B cell (primary cell): ENCODE data around the gene RASGRF2. TPM values are rescaled to one million over a fixed set of nuclear protein-coding genes. Genes with fewer than 3 reads are reported as not detected.

Source experiments
- ATAC-seq: fragments of 200-7000 bp; cut with Tn5 transposase; one replicate; pipeline ENCODE4 v1.10.0; 2021; ENCODE audit warnings: low read depth, mild to moderate bottlenecking, moderate number of reproducible peaks, moderate library complexity
- CTCF ChIA-PET: fragments of 350-600 bp; sonication (Branson Sonifier 250); formaldehyde crosslinking; loops from one replicate; lab custom pipeline; 2021; ENCODE audit warnings: antibody characterized with exemption, inconsistent platforms; lab: Charles Lee
- POLR2A ChIA-PET: fragments of 350-600 bp; sonication (Branson Sonifier 250); formaldehyde crosslinking; loops from one replicate; lab custom pipeline; 2021; ENCODE audit warnings: antibody characterized with exemption; lab: Charles Lee
- DNase-seq: peaks from one replicate; pipeline ENCODE4 v3.0.0; 2013
- H2AFZ ChIP-seq: 2 replicates; pipeline ENCODE4 v1.6.1; 2012; ENCODE audit warnings: mild to moderate bottlenecking, low read depth, low read length; ENCODE audit not compliant: insufficient read depth, poor library complexity, severe bottlenecking
- H3K27ac ChIP-seq, 2 donors: 1 replicate in 1 of 2; 2 replicates in 1 of 2; pipeline ENCODE4 v1.5.1; 2012 to 2013; ENCODE audit warnings: low read length in 2 of 2, mild to moderate bottlenecking in 2 of 2, moderate library complexity in 1 of 2
- H3K27me3 ChIP-seq, 4 experiments: fragments of 200-600 bp in 1 of 4; sonication (generic) in 1 of 4; replicated peaks in 1 of 4; 1 replicate in 2 of 4; 2 replicates in 2 of 4; pipeline versions ENCODE4 v1.6.1 to v1.7.0; 2013 to 2016; ENCODE audit warnings: low read length in 3 of 4, mild to moderate bottlenecking in 2 of 4, mixed read lengths in 1 of 4, moderate library complexity in 1 of 4; ENCODE audit not compliant: insufficient read depth in 4 of 4, control insufficient read depth in 3 of 4; ENCODE audit errors: control extremely low read depth in 1 of 4
- H3K36me3 ChIP-seq, 2 experiments: replicated peaks in 1 of 2; 1 replicate in 1 of 2; 2 replicates in 1 of 2; pipeline versions ENCODE4 v1.6.1 to v1.7.1; 2013; ENCODE audit warnings: low read length in 1 of 2; ENCODE audit not compliant: insufficient read depth in 2 of 2, control insufficient read depth in 1 of 2; ENCODE audit errors: control extremely low read depth in 1 of 2, extremely low read depth in 1 of 2
- H3K4me1 ChIP-seq, 2 donors: fragments of 200-600 bp in 1 of 2; sonication (generic) in 1 of 2; 1 replicate in 1 of 2; 2 replicates in 1 of 2; pipeline versions ENCODE4 v1.5.1 to v1.6.1; 2013 to 2017; ENCODE audit warnings: low read length in 2 of 2; ENCODE audit not compliant: control insufficient read depth in 2 of 2, insufficient read depth in 2 of 2
- H3K4me2 ChIP-seq: replicated peaks from 2 replicates; pipeline ENCODE3; 2012; ENCODE audit warnings: mild to moderate bottlenecking, low read depth, low read length; ENCODE audit not compliant: poor library complexity, severe bottlenecking
- H3K4me3 ChIP-seq, 5 experiments: fragments of 200-600 bp in 1 of 5; sonication (generic) in 1 of 5; 1 replicate in 3 of 5; 2 replicates in 2 of 5; pipeline versions ENCODE4 v1.5.1 to v1.7.0; 2011 to 2016; ENCODE audit warnings: low read length in 4 of 5, mild to moderate bottlenecking in 4 of 5, low read depth in 2 of 5, control low read depth in 1 of 5, moderate library complexity in 1 of 5; ENCODE audit not compliant: insufficient read depth in 1 of 5; ENCODE audit errors: control extremely low read depth in 1 of 5, extremely low read depth in 1 of 5
- H3K79me2 ChIP-seq: fragments of 200-600 bp; sonication (generic); one replicate; pipeline ENCODE4 v1.6.0; 2016; ENCODE audit warnings: low read length; ENCODE audit not compliant: control insufficient read depth, insufficient read depth
- H3K9ac ChIP-seq: fragments of 200-600 bp; sonication (generic); 2 replicates; pipeline ENCODE4 v1.6.1; 2017; ENCODE audit warnings: mild to moderate bottlenecking, low read length, moderate library complexity
- H3K9me3 ChIP-seq, 3 donors: one replicate each; pipeline versions ENCODE4 v1.6.1 to v1.7.1; 2013; ENCODE audit warnings: low read length in 2 of 3; ENCODE audit not compliant: control insufficient read depth in 2 of 3, insufficient read depth in 1 of 3; ENCODE audit errors: control extremely low read depth in 1 of 3
- H4K20me1 ChIP-seq: 2 replicates; pipeline ENCODE4 v1.6.0; 2012; ENCODE audit warnings: mild to moderate bottlenecking, low read length; ENCODE audit not compliant: insufficient read depth, control insufficient read depth, poor library complexity, severe bottlenecking
- H3K27ac Mint-ChIP-seq: one replicate; pipeline ENCODE4 v1.8.0; 2021; ENCODE audit warnings: mixed read lengths
- H3K27me3 Mint-ChIP-seq: one replicate; pipeline ENCODE4 v1.8.0; 2021; ENCODE audit warnings: mixed read lengths
- H3K4me1 Mint-ChIP-seq: one replicate; pipeline ENCODE4 v1.8.0; 2021; ENCODE audit warnings: mixed read lengths
- H3K4me3 Mint-ChIP-seq: one replicate; pipeline ENCODE4 v1.8.0; 2021; ENCODE audit warnings: mixed read lengths
- H3K9me3 Mint-ChIP-seq: one replicate; pipeline ENCODE4 v1.8.0; 2022; ENCODE audit warnings: mixed read lengths; ENCODE audit not compliant: insufficient read depth
- EZH2 ChIP-seq: IDR thresholded peaks from 2 replicates; pipeline ENCODE4 v1.6.1; 2012; ENCODE audit warnings: borderline replicate concordance, low read depth, mild to moderate bottlenecking, moderate library complexity, low read length; ENCODE audit not compliant: insufficient read depth, poor library complexity, severe bottlenecking
- WGBS: methylation state at CpG from one replicate; pipeline ENCODE4 v1.1.5; 2013; ENCODE audit warnings: missing lambda C conversion rate; ENCODE audit not compliant: insufficient coverage; 5-methylcytosine and 5-hydroxymethylcytosine counted together
- intact Hi-C: fragments of 100-400 bp; cut with micrococcal nuclease; formaldehyde crosslinking; loops from one replicate; pipeline ENCODE4 v1.10.0; 2022
- polyA plus RNA-seq: library from polyadenylated mRNA; depleted of rRNA; stranded (reverse); fragments of >200 nt; gene quantifications from 2 replicates; pipeline ENCODE4 v1.2.3, GENCODE V29; 2012
- total RNA-seq, 2 donors: library from RNA; stranded (reverse); fragments of 120-200 nt in 1 of 2; gene quantifications; 1 replicate in 1 of 2; 2 replicates in 1 of 2; pipeline versions ENCODE4 v1.2.3 to v1.2.4, GENCODE V29; 2013 to 2022
- TF ChIP-seq, protein P1 (sequence below): fragments of 200-600 bp; IDR thresholded peaks from one replicate; pipeline ENCODE4 v1.8.0; 2022; ENCODE audit warnings: antibody characterized with exemption, mild to moderate bottlenecking

The RASGRF2 gene
- total and polyA plus RNA-seq, 2 donors (not counting 1 experiment from before 2014, with no cell fraction given): 0.04 to 0.37 TPM

DNA sequence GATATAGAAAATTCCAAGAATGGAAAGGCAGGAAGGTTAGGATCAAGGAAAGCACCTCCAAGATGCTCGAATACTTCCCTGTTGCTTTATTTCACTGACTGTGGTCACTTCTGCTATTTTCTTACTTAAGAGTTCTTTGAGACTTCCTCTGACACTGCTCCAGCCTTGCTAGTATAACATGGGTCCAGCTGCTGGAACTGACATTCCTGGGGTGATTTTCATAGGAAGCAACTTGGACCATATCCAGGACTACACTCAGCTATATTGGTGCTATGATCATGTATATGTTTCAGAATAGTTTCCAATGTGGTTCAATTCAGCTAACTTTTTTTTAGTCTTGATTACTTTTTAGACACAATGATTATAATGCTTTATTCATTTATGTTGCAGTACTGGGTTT lies 191.4 kb downstream of the RASGRF2 start:
- Mint-ChIP-seq H3K9me3 (peaks cover 5% of the 10 kb centered on the region), H3K4me3 (no peak overlapping the region), H3K27me3 (peaks cover 18% of the 10 kb centered on the region), H3K4me1 (peaks cover 8% of the 10 kb centered on the region), H3K27ac (no peak overlapping the region)
- Histone ChIP-seq H2AFZ (no peak overlapping the region), H3K79me2 (no peaks in the 10 kb centered on the region), H3K36me3 (no peaks in the 10 kb centered on the region), H3K4me3 (no peak overlapping the region), H3K27me3 (no peaks in the 10 kb centered on the region), H3K9me3 (peaks cover 0 to 3% (median 0%) of the 10 kb centered on the region in 3 donors), H3K4me2 (no peak overlapping the region), H3K27ac (no peak overlapping the region), H3K9ac (no peak overlapping the region), H3K4me1 (no peaks in the 10 kb centered on the region), H4K20me1 (no peaks in the 10 kb centered on the region)
- DNase-seq: no peak
- POLR2A ChIA-PET: no interaction called here
- ATAC-seq: no peak
- intact Hi-C loops: no loop called here
- CTCF ChIA-PET: no interaction called here
- WGBS: no CpG with 5 or more reads among the region's 1 CpG
- TF ChIP-seq EZH2: no peak
- TF ChIP-seq, protein P1, sequence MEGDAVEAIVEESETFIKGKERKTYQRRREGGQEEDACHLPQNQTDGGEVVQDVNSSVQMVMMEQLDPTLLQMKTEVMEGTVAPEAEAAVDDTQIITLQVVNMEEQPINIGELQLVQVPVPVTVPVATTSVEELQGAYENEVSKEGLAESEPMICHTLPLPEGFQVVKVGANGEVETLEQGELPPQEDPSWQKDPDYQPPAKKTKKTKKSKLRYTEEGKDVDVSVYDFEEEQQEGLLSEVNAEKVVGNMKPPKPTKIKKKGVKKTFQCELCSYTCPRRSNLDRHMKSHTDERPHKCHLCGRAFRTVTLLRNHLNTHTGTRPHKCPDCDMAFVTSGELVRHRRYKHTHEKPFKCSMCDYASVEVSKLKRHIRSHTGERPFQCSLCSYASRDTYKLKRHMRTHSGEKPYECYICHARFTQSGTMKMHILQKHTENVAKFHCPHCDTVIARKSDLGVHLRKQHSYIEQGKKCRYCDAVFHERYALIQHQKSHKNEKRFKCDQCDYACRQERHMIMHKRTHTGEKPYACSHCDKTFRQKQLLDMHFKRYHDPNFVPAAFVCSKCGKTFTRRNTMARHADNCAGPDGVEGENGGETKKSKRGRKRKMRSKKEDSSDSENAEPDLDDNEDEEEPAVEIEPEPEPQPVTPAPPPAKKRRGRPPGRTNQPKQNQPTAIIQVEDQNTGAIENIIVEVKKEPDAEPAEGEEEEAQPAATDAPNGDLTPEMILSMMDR: no peak

GRCh38 chr5:81154725-81155124 lies 194.6 kb downstream of the RASGRF2 start:
- ChIA-PET CTCF (no interaction called here), POLR2A (no interaction called here)
- Histone ChIP-seq H3K79me2 (no peaks in the 10 kb centered on the region), H3K27ac (no peak overlapping the region), H3K4me1 (no peaks in the 10 kb centered on the region), H3K27me3 (no peaks in the 10 kb centered on the region), H3K4me2 (no peak overlapping the region), H3K36me3 (no peaks in the 10 kb centered on the region), H3K4me3 (no peak overlapping the region), H3K9me3 (peaks cover 0 to 3% (median 0%) of the 10 kb centered on the region in 3 donors), H2AFZ (no peak overlapping the region), H3K9ac (no peak overlapping the region), H4K20me1 (no peaks in the 10 kb centered on the region)
- no peak for ATAC-seq
- Mint-ChIP-seq H3K4me1 (peaks cover 11% of the 10 kb centered on the region), H3K4me3 (no peak overlapping the region), H3K27me3 (peaks cover 3% of the 10 kb centered on the region), H3K9me3 (peaks cover 5% of the 10 kb centered on the region), H3K27ac (no peak overlapping the region)
- no peak for DNase-seq
- TF ChIP-seq, protein P1: no peak
- TF ChIP-seq EZH2: no peak
- intact Hi-C loops: no loop called here
